ENCODE measurements around the gene FAM20A.
A peak's percentile ranks its signal among the peaks of the same experiment; 100 is the strongest.

Gene FAM20A

GRCh38 chr17:68600931-68601564, at the start of gene FAM20A:
TSS of gene FAM20A (minus strand) at chr17:68601367. CDS start at chr17:68600666, 701 bp downstream.
- Histone ChIP-seq H3K27me3 (ENCODE audit: insufficient read depth, insufficient read length) (peaks cover 46% of the 10 kb centered on the region), H3K9ac (ENCODE audit: insufficient read length, low read depth) (peak within 1 kb of the TSS; percentile 82), H3K4me1 (ENCODE audit: insufficient read depth, insufficient read length) (no peaks in the 10 kb centered on the region), H3K9me3 (ENCODE audit: insufficient read depth, low read length) (0 out of 2 replicates have a peak, but pooled peaks cover 8% of the 10 kb centered on the region), H3K36me3 (ENCODE audit: insufficient read depth, insufficient read length, low read length) (no peaks in the 10 kb centered on the region), H3K4me3 (ENCODE audit: insufficient read length, low read depth) (peak within 1 kb of the TSS; percentile 68)
- DNase-seq (ENCODE audit: low read depth, low spot score): no peak
- no peak for TF ChIP-seq SUZ12 (IDR thresholded peaks at IDR 0.05; ENCODE audit: extremely low read depth, insufficient read depth, insufficient read length)
- TF ChIP-seq YY1 (IDR thresholded peaks at IDR 0.05; ENCODE audit: insufficient read depth, insufficient read length): no peak
- TF ChIP-seq ZNF274 (IDR thresholded peaks at IDR 0.05; ENCODE audit: low read depth, low read length): no peak

DNA sequence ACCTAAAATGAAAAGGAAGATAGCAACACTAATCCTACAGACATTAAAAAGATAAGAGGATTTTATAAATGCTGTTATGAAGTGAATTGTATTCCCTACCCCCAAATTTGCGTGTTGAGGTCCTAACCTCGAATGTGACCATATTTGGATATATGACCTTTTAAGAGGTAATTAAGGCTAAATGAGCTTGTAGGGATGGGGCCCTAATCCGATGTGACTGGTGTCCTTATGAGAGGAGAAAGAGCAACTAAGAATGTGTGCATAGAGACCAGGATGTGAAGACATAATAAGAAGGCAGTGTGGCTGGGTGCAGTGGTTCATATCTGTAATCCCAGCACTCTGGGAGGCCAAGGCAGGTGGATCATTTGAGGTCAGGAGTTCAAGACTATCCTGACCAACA, 48.2 kb upstream of the FAM20A start:
- Histone ChIP-seq H3K9ac (ENCODE audit: insufficient read length, low read depth) (no peak overlapping the region), H3K9me3 (ENCODE audit: insufficient read depth, low read length) (no peaks in the 10 kb centered on the region), H3K27me3 (ENCODE audit: insufficient read depth, insufficient read length) (no peaks in the 10 kb centered on the region), H3K4me1 (ENCODE audit: insufficient read depth, insufficient read length) (no peaks in the 10 kb centered on the region), H3K36me3 (ENCODE audit: insufficient read depth, insufficient read length, low read length) (no peaks in the 10 kb centered on the region), H3K4me3 (ENCODE audit: insufficient read length, low read depth) (no peak overlapping the region)
- no peak for DNase-seq (ENCODE audit: low read depth, low spot score)
- TF ChIP-seq SUZ12 (IDR thresholded peaks at IDR 0.05; ENCODE audit: extremely low read depth, insufficient read depth, insufficient read length) (no peak), YY1 (IDR thresholded peaks at IDR 0.05; ENCODE audit: insufficient read depth, insufficient read length) (no peak), ZNF274 (IDR thresholded peaks at IDR 0.05; ENCODE audit: low read depth, low read length) (no peak)

GRCh38 chr17:68646626-68647526, 45.7 kb upstream of the FAM20A start:
- Histone ChIP-seq H3K4me3 (ENCODE audit: insufficient read length, low read depth) (no peak overlapping the region), H3K9ac (ENCODE audit: insufficient read length, low read depth) (no peak overlapping the region), H3K27me3 (ENCODE audit: insufficient read depth, insufficient read length) (no peaks in the 10 kb centered on the region), H3K4me1 (ENCODE audit: insufficient read depth, insufficient read length) (no peaks in the 10 kb centered on the region), H3K9me3 (ENCODE audit: insufficient read depth, low read length) (no peaks in the 10 kb centered on the region), H3K36me3 (ENCODE audit: insufficient read depth, insufficient read length, low read length) (no peaks in the 10 kb centered on the region)
- TF ChIP-seq YY1 (IDR thresholded peaks at IDR 0.05; ENCODE audit: insufficient read depth, insufficient read length): no peak
- no peak for TF ChIP-seq SUZ12 (IDR thresholded peaks at IDR 0.05; ENCODE audit: extremely low read depth, insufficient read depth, insufficient read length)
- TF ChIP-seq ZNF274 (IDR thresholded peaks at IDR 0.05; ENCODE audit: low read depth, low read length): no peak
- no peak for DNase-seq (ENCODE audit: low read depth, low spot score)

DNA sequence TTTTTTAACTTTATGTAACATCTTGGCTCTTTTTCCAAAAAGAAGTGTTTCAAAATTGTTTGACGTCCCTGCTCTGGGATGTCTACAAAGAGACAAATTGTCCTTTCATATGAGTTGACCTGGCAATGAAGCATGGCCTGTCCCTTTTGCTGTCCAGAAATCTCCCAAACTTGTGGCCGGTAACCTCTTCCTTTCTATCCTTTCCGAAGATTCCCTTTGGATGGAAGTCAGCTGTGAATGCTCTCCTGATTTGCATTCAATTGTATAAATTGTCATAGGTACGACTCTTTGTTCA, 40.9 kb upstream of the FAM20A start:
- Histone ChIP-seq H3K4me3 (ENCODE audit: insufficient read length, low read depth) (no peak overlapping the region), H3K9ac (ENCODE audit: insufficient read length, low read depth) (no peak overlapping the region), H3K27me3 (ENCODE audit: insufficient read depth, insufficient read length) (no peaks in the 10 kb centered on the region), H3K36me3 (ENCODE audit: insufficient read depth, insufficient read length, low read length) (no peaks in the 10 kb centered on the region), H3K4me1 (ENCODE audit: insufficient read depth, insufficient read length) (no peaks in the 10 kb centered on the region), H3K9me3 (ENCODE audit: insufficient read depth, low read length) (no peaks in the 10 kb centered on the region; the same call in 1 of the 2 replicates)
- TF ChIP-seq YY1 (IDR thresholded peaks at IDR 0.05; ENCODE audit: insufficient read depth, insufficient read length): no peak
- TF ChIP-seq SUZ12 (IDR thresholded peaks at IDR 0.05; ENCODE audit: extremely low read depth, insufficient read depth, insufficient read length): no peak
- no peak for TF ChIP-seq ZNF274 (IDR thresholded peaks at IDR 0.05; ENCODE audit: low read depth, low read length)
- DNase-seq (ENCODE audit: low read depth, low spot score): no peak

DNA sequence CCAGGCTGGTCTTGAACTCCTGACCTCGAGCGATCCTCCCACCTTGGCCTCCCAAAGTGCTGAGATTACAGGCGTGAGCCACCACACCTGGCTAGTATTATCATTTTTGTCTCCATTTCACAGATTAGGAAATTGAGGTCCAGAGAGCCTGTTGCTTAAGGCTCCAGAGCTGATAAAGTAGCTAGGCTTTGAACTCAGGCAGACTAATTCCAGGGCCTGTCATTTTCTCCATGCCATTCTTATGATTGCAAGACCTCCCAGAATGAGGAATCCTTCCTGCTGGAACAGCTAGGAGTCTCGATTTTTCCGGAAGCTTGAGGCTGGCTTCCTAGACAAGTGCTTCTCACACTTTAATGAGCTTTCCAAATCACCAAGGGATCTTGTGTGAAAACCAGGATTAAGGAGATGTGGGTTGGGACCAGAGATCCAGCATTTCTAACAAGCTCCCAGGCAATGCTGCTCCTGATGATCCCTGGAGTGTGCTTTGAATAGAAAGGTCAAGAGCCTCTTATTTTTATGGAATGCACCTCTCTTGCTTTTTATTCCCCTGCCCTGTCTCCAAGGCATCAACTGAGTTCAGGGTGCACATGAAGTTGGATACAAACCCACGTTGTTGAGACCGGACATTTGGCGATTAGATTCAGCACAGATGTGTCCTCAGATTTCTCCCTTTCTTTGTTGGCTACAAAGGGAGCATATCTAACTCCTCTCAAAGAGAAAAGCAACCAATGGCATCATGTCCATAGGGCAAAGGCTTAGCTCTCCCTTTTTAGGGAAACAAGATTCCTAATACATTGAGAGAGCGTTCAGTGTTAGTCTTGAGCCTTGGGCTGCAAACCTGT, 40.3 kb upstream of the FAM20A start:
- Histone ChIP-seq H3K36me3 (ENCODE audit: insufficient read depth, insufficient read length, low read length) (no peaks in the 10 kb centered on the region), H3K4me3 (ENCODE audit: insufficient read length, low read depth) (no peak overlapping the region), H3K27me3 (ENCODE audit: insufficient read depth, insufficient read length) (no peaks in the 10 kb centered on the region), H3K9me3 (ENCODE audit: insufficient read depth, low read length) (no peaks in the 10 kb centered on the region; the same call in 1 of the 2 replicates), H3K4me1 (ENCODE audit: insufficient read depth, insufficient read length) (no peaks in the 10 kb centered on the region), H3K9ac (ENCODE audit: insufficient read length, low read depth) (no peak overlapping the region)
- TF ChIP-seq YY1 (IDR thresholded peaks at IDR 0.05; ENCODE audit: insufficient read depth, insufficient read length) (no peak), SUZ12 (IDR thresholded peaks at IDR 0.05; ENCODE audit: extremely low read depth, insufficient read depth, insufficient read length) (no peak), ZNF274 (IDR thresholded peaks at IDR 0.05; ENCODE audit: low read depth, low read length) (no peak)
- no peak for DNase-seq (ENCODE audit: low read depth, low spot score)

GRCh38 chr17:68640242-68640989, 39.2 kb upstream of the FAM20A start:
- no peak overlapping the region for H3K9ac ChIP-seq (ENCODE audit: insufficient read length, low read depth)
- no peaks in the 10 kb centered on the region; the same call in 1 of the 2 replicates for H3K9me3 ChIP-seq (ENCODE audit: insufficient read depth, low read length)
- no peaks in the 10 kb centered on the region for H3K36me3 ChIP-seq (ENCODE audit: insufficient read depth, insufficient read length, low read length)
- no peak for TF ChIP-seq YY1 (IDR thresholded peaks at IDR 0.05; ENCODE audit: insufficient read depth, insufficient read length)
- no peak for TF ChIP-seq ZNF274 (IDR thresholded peaks at IDR 0.05; ENCODE audit: low read depth, low read length)
- TF ChIP-seq SUZ12 (IDR thresholded peaks at IDR 0.05; ENCODE audit: extremely low read depth, insufficient read depth, insufficient read length): no peak
- DNase-seq (ENCODE audit: low read depth, low spot score): no peak
- no peaks in the 10 kb centered on the region for H3K4me1 ChIP-seq (ENCODE audit: insufficient read depth, insufficient read length)
- no peaks in the 10 kb centered on the region for H3K27me3 ChIP-seq (ENCODE audit: insufficient read depth, insufficient read length)
- no peak overlapping the region for H3K4me3 ChIP-seq (ENCODE audit: insufficient read length, low read depth)

All from NT2/D1 (cell line).